K562 (cell line): ENCODE measurements around the gene COX6B1. TPM values are rescaled to one million over a fixed set of nuclear protein-coding genes. Genes with fewer than 3 reads are reported as not detected.

Source experiments
- ARID3A ChIP-seq: IDR thresholded peaks from 2 replicates; pipeline ENCODE4 v1.6.1; 2012; ENCODE audit warnings: low read depth, low read length, improper control_type of control experiment, borderline replicate concordance
- CHD1 ChIP-seq: fragments of 200-600 bp; sonication (generic); IDR thresholded peaks from one replicate; pipeline ENCODE4 v1.6.1; 2012; ENCODE audit warnings: mild to moderate bottlenecking, moderate library complexity, low read length, inconsistent platforms
- CREB1 ChIP-seq, 2 experiments: sonication (generic) in 1 of 2; formaldehyde crosslinking in 1 of 2; IDR thresholded peaks; 2 replicates each; pipeline versions ENCODE4 v1.6.1 to v1.8.0; 2012 to 2022; ENCODE audit warnings: inconsistent platforms in 1 of 2, mild to moderate bottlenecking in 1 of 2, missing genetic modification reagents in 1 of 2, moderate library complexity in 1 of 2
- GTF3C2 ChIP-seq: IDR thresholded peaks from 3 replicates; pipeline ENCODE4 v1.6.1; 2011; ENCODE audit warnings: borderline replicate concordance, mild to moderate bottlenecking, moderate library complexity; ENCODE audit not compliant: insufficient read length; ENCODE audit errors: extremely low read depth
- HDAC6 ChIP-seq: IDR thresholded peaks from 2 replicates; pipeline ENCODE4 v1.6.1; 2012; ENCODE audit warnings: low read depth, mild to moderate bottlenecking, control low read depth, inconsistent platforms, low read length, moderate library complexity
- KDM2B ChIP-seq: fragments of 250-450 bp; sonication (Bioruptor Pico); IDR thresholded peaks from 2 replicates; pipeline ENCODE4 v1.8.0; 2021; ENCODE audit warnings: mild to moderate bottlenecking, moderate library complexity
- KLF1 ChIP-seq: fragments of 450-650 bp; IDR thresholded peaks from 2 replicates; pipeline ENCODE4 v1.6.1; 2016; ENCODE audit warnings: missing genetic modification characterization, missing compliant biosample characterization
- LEF1 ChIP-seq: fragments of 450-650 bp; IDR thresholded peaks from 2 replicates; pipeline ENCODE4 v1.6.1; 2016; ENCODE audit warnings: mild to moderate bottlenecking
- MTA2 ChIP-seq: fragments of 450-650 bp; IDR thresholded peaks from 2 replicates; pipeline ENCODE4 v1.6.1; 2016; ENCODE audit warnings: low read depth
- PKNOX1 ChIP-seq: fragments of 450-650 bp; IDR thresholded peaks from 2 replicates; pipeline ENCODE4 v1.6.1; 2016
- RREB1 ChIP-seq: fragments of 250-450 bp; sonication (Bioruptor Pico); IDR thresholded peaks from 2 replicates; pipeline ENCODE4 v1.4.0; 2020
- SMARCB1 ChIP-seq: IDR thresholded peaks from 2 replicates; pipeline ENCODE4 v1.6.1; 2011; ENCODE audit warnings: improper control_type of control experiment, low read depth; ENCODE audit not compliant: insufficient read length
- ZNF263 ChIP-seq: sonication (generic); formaldehyde crosslinking; IDR thresholded peaks from 2 replicates; pipeline ENCODE4 v1.8.0; 2022; ENCODE audit warnings: mild to moderate bottlenecking, missing genetic modification reagents, borderline replicate concordance
- polyA plus RNA-seq, 8 experiments: library from polyadenylated mRNA; depleted of rRNA in 4 of 8; stranded (reverse) in 5 of 8; unstranded in 3 of 8; fragments of >200 nt; fragmentation: Nextera tagmentation in 2 of 8; fragmentation: Illumina TruSeq in 1 of 8; extraction: Ambion mirVana in 2 of 8; extraction: Trizol in 1 of 8; gene quantifications; 2 replicates each; pipeline versions ENCODE4 v1.2.1 to v1.2.3, GENCODE V29; 2011 to 2014; ENCODE audit warnings: inconsistent platforms in 1 of 8, missing spikeins in 1 of 8
- total RNA-seq, 7 experiments: library from RNA; depleted of rRNA in 6 of 7; stranded (reverse); fragments of >200 nt in 6 of 7; fragmentation: Illumina TruSeq in 2 of 7; extraction: Trizol in 2 of 7; gene quantifications; 2 replicates each; pipeline versions ENCODE4 v1.2.1 to v1.2.3, GENCODE V29; 2011 to 2021; ENCODE audit warnings: low replicate concordance in 1 of 7

COX6B1 gene
- total and polyA plus RNA-seq, 9 of the 15 experiments (the other 6 are each of a cell fraction or from before 2014, with no cell fraction given) = 777 to 2,393 (median 1,219) TPM

- peak; percentile 100 for TF ChIP-seq PKNOX1
- TF ChIP-seq MTA2 = no peak
- peak; percentile 42; the same call in 1 of the 2 replicates for TF ChIP-seq LEF1
- no peak for TF ChIP-seq SMARCB1
- TF ChIP-seq CHD1 = no peak
- no peak for TF ChIP-seq KLF1
- peak; percentile 77 for TF ChIP-seq ARID3A
- no peak for TF ChIP-seq CREB1 (IDR thresholded peaks at IDR 0.05)
- peak; percentile 39; the same call in 1 of the 2 replicates for TF ChIP-seq CREB1 (CRISPR knock-in tag; IDR thresholded peaks at IDR 0.05)
- peak; percentile 98 for TF ChIP-seq HDAC6
- peak; percentile 33; the same call in 1 of the 2 replicates for TF ChIP-seq ZNF263 (CRISPR knock-in tag)
- no peak for TF ChIP-seq RREB1 (CRISPR knock-in tag)
- TF ChIP-seq GTF3C2 = peak; percentile 27
- TF ChIP-seq KDM2B (CRISPR knock-in tag) = peak; percentile 86; the same call in 1 of the 2 replicates
Observed at GRCh38 chr19:35702223-35703012, 54.3 kb downstream of the COX6B1 start (continued).
